ENCODE measurements around the gene MAP2K5.

Gene MAP2K5

DNA sequence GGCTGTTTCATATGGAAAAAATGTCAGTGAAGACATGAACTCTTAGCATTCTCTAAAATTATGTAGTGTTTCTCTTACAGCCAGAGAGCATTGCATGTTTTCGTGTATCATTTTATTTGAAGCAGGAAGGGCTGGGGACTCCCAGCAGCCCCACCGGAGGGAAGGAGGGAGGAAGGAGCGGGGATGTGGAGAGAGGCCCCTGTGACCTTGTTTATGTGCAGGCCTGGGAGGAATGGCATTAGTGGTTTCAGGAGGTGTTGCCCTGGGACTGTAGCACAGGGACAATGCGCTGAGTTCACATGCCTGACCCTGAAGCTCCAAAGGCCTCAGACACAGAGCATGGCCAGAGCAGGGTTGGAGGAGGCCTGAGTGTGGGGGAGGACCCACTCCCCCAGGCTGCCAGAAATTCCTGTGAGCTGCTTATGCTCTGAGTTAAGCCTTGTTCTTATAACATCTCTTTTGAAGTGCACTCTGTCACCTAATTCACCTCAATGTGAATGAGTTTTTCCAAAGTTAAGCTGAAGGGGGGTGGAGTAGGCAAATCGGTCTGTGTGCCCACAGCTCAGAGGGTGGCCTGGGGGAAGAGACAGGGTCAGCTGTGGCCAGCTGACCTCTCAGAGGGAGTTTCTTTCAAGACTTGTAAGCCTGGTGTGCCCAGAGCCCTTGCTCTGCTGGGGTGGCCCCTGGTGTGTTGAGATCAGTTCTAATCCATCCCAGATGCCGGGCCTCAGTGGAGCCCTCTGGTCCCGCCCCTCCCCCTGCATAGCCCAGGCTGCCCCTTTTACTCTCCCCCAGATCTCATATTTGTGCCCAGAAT lies 301.3 kb downstream of the MAP2K5 start:
- Histone ChIP-seq H3K27me3 (ENCODE audit: insufficient read depth, low read length, poor library complexity, severe bottlenecking) (no peaks in the 10 kb centered on the region), H3K79me2 (ENCODE audit: insufficient read depth, low read length) (no peaks in the 10 kb centered on the region), H3K4me2 (ENCODE audit: low read depth, low read length, poor library complexity, severe bottlenecking) (no peak overlapping the region), H4K20me1 (ENCODE audit: insufficient read depth, low read length, poor library complexity, severe bottlenecking) (no peaks in the 10 kb centered on the region), H3K36me3 (ENCODE audit: insufficient read depth, low read length) (no peaks in the 10 kb centered on the region), H3K9me3 (ENCODE audit: insufficient read depth, low read depth, low read length) (no peaks in the 10 kb centered on the region), H3F3A (ENCODE audit: low read depth) (no peaks in the 10 kb centered on the region; the same call in 1 of the 2 replicates), H3K4me3 (ENCODE audit: low read length, poor library complexity, severe bottlenecking) (no peak overlapping the region), H3K9me2 (replicated peaks; ENCODE audit: low read depth, low read length) (no peaks in the 10 kb centered on the region), H3K4me1 (ENCODE audit: insufficient read depth, low read length, poor library complexity, severe bottlenecking) (peaks cover 11% of the 10 kb centered on the region), H3K9ac (ENCODE audit: low read depth, low read length, poor library complexity, severe bottlenecking) (no peak overlapping the region), H2AFZ (ENCODE audit: low read length) (no peak overlapping the region)
- TF ChIP-seq EZH2phosphoT487 (IDR thresholded peaks at IDR 0.05; ENCODE audit: borderline replicate concordance) = no peak
- TF ChIP-seq, protein P1, sequence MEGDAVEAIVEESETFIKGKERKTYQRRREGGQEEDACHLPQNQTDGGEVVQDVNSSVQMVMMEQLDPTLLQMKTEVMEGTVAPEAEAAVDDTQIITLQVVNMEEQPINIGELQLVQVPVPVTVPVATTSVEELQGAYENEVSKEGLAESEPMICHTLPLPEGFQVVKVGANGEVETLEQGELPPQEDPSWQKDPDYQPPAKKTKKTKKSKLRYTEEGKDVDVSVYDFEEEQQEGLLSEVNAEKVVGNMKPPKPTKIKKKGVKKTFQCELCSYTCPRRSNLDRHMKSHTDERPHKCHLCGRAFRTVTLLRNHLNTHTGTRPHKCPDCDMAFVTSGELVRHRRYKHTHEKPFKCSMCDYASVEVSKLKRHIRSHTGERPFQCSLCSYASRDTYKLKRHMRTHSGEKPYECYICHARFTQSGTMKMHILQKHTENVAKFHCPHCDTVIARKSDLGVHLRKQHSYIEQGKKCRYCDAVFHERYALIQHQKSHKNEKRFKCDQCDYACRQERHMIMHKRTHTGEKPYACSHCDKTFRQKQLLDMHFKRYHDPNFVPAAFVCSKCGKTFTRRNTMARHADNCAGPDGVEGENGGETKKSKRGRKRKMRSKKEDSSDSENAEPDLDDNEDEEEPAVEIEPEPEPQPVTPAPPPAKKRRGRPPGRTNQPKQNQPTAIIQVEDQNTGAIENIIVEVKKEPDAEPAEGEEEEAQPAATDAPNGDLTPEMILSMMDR (conservative IDR thresholded peaks at IDR 0.05; ENCODE audit: low read length) = no peak

DNA sequence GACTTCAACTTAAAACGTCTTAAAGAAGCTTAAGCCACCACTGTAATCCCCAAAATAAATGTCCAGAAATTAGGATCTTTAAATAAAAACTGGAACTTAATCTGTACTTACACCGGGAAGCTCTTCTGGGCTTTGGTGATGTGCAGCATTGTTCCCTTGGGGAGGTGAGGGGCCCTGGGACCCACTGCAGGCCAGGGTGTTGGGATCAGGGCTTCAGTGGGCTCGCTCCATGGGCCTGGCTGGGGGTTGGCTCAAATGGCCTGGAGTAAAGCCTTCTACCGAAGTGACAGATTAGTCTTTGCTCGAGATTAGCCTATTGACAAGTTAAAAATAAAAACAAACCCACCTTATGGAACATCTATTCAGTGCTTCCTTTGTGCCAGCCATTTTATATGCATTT lies 303.5 kb downstream of the MAP2K5 start:
- H3K9ac ChIP-seq (ENCODE audit: low read depth, low read length, poor library complexity, severe bottlenecking) = no peak overlapping the region
- H3K4me2 ChIP-seq (ENCODE audit: low read depth, low read length, poor library complexity, severe bottlenecking) = no peak overlapping the region
- H4K20me1 ChIP-seq (ENCODE audit: insufficient read depth, low read length, poor library complexity, severe bottlenecking) = no peaks in the 10 kb centered on the region
- no peaks in the 10 kb centered on the region; the same call in 1 of the 2 replicates for H3K9me3 ChIP-seq (ENCODE audit: insufficient read depth, low read depth, low read length)
- no peaks in the 10 kb centered on the region for H3K9me2 ChIP-seq (replicated peaks; ENCODE audit: low read depth, low read length)
- H3K4me3 ChIP-seq (ENCODE audit: low read length, poor library complexity, severe bottlenecking) = no peak overlapping the region
- H3K27me3 ChIP-seq (ENCODE audit: insufficient read depth, low read length, poor library complexity, severe bottlenecking) = no peaks in the 10 kb centered on the region
- H3K79me2 ChIP-seq (ENCODE audit: insufficient read depth, low read length) = no peaks in the 10 kb centered on the region
- no peak overlapping the region for H2AFZ ChIP-seq (ENCODE audit: low read length)
- peaks cover 4% of the 10 kb centered on the region for H3K4me1 ChIP-seq (ENCODE audit: insufficient read depth, low read length, poor library complexity, severe bottlenecking)
- no peaks in the 10 kb centered on the region for H3F3A ChIP-seq (ENCODE audit: low read depth)
- TF ChIP-seq, protein P1 (conservative IDR thresholded peaks at IDR 0.05; ENCODE audit: low read length) = no peak
- TF ChIP-seq EZH2phosphoT487 (IDR thresholded peaks at IDR 0.05; ENCODE audit: borderline replicate concordance) = no peak
- H3K36me3 ChIP-seq (ENCODE audit: insufficient read depth, low read length) = no peaks in the 10 kb centered on the region

DNA sequence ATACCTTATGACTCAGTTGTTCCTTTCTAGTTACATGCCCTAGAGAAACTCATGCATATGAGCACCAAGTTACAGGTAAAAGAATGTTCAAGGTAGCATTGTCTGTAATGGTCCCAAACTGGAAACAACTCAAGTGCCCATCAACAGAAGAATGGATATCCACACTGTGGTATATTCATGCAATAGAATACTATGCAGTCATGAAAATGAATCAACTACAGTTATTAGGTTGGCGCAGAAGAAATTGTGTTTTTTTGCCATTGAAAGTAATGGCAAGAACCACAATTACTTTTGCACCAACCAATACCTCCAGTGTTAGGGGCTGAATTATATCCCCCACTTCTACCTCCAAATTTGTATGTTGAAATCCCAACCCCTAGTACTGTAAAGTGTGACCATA lies 307.0 kb downstream of the MAP2K5 start:
- TF ChIP-seq, protein P1 (conservative IDR thresholded peaks at IDR 0.05; ENCODE audit: low read length) = no peak
- TF ChIP-seq EZH2phosphoT487 (IDR thresholded peaks at IDR 0.05; ENCODE audit: borderline replicate concordance) = no peak
- Histone ChIP-seq H3K9ac (ENCODE audit: low read depth, low read length, poor library complexity, severe bottlenecking) (no peak overlapping the region), H3K4me1 (ENCODE audit: insufficient read depth, low read length, poor library complexity, severe bottlenecking) (peaks cover 5% of the 10 kb centered on the region), H3K36me3 (ENCODE audit: insufficient read depth, low read length) (no peaks in the 10 kb centered on the region), H3K79me2 (ENCODE audit: insufficient read depth, low read length) (no peaks in the 10 kb centered on the region), H3K4me2 (ENCODE audit: low read depth, low read length, poor library complexity, severe bottlenecking) (no peak overlapping the region), H3K9me2 (replicated peaks; ENCODE audit: low read depth, low read length) (no peaks in the 10 kb centered on the region), H3F3A (ENCODE audit: low read depth) (no peaks in the 10 kb centered on the region), H3K4me3 (ENCODE audit: low read length, poor library complexity, severe bottlenecking) (no peak overlapping the region), H2AFZ (ENCODE audit: low read length) (no peak overlapping the region), H4K20me1 (ENCODE audit: insufficient read depth, low read length, poor library complexity, severe bottlenecking) (no peaks in the 10 kb centered on the region), H3K27me3 (ENCODE audit: insufficient read depth, low read length, poor library complexity, severe bottlenecking) (no peaks in the 10 kb centered on the region), H3K9me3 (ENCODE audit: insufficient read depth, low read depth, low read length) (no peaks in the 10 kb centered on the region; the same call in 1 of the 2 replicates)
